Ecto neural progenitor cell (in vitro differentiated cells): ENCODE data around the gene RPL10A.

Experiments used
- DNase-seq: peaks from one replicate; pipeline ENCODE4 v3.0.0-alpha.2; 2018; ENCODE audit warnings: low spot score

RPL10A gene

GRCh38 chr6:35475573-35475972 lies 7.4 kb downstream of the RPL10A start:
- DNase-seq, result no peak

DNA sequence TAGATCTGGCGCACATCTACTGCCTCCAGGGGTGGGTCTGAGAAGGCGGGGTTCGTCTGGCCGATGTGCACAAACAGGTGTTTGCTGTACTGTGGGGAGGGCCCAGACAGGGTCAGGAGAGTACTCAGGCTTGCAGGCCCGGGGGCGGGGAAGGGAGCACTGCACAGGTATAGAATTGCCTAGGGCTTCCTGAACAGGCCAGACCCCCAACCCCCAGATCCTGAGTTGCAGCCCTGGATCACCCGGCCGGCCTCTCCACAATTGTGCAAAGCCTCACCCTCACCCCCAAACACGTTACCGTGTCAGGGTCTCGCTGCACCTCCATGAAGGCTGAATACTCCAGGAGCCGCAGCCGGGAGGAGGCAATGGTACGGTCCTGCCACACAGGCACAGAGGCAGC lies 7.8 kb downstream of the RPL10A start:
- DNase-seq, result no peak

- no peak for DNase-seq
These were observed 8.8 kb downstream of the RPL10A start for GRCh38 chr6:35477028-35477427.

DNA sequence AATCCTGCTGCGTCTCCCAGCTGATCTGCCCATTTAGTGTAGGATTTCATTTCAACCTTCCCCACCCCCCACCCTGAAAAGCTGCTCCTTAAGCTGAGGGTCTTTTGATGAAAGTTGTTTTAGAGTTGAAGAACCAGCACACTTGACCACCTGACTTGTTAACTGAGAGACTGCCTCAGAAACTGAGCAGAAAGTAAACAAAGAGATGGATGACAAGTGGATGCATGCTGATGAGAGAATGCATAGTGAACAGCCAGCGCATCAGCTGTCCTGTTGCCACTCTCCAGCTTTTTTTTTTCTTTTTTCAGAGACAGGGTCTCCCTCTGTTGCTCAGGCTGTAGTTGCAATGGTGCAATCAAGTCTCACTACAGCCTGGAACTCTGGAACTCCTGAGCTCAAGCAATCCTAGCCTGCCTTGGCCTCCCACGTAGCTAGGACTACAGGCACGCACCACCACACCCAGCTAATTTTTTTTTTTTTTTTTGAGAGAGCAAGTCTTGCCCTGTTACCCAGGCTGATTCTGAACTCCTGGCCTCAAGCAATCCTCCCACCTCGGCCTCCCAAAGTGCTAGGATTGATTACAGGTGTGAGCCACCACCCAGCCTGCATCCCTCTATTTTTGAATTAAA lies 9.5 kb downstream of the RPL10A start:
- DNase-seq, result no peak

- DNase-seq, result no peak
These were observed 10.1 kb downstream of the RPL10A start for GRCh38 chr6:35478259-35478658.

DNA sequence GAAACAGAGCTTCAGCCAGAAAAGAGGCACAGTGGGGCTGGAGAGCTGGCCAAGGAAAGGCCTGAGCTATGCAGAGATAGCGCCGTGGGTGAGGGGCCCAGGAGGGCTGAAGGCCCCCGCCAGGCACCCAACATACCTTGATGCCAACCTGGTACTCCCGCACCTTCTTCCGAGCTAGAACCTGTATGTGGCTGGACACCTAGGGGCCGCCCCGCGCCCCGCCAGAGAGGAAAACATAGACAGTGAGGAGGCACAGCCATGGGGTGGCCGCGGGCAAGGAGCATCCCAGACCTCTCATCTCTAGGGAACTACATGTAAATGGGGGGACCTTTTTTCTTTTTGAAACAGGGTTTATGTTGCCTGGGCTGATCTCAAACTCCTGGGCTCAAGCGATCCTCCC lies 12.0 kb downstream of the RPL10A start:
- no peak for DNase-seq

- DNase-seq, result no peak
These were observed 13.0 kb downstream of the RPL10A start for GRCh38 chr6:35481226-35481625.

DNA sequence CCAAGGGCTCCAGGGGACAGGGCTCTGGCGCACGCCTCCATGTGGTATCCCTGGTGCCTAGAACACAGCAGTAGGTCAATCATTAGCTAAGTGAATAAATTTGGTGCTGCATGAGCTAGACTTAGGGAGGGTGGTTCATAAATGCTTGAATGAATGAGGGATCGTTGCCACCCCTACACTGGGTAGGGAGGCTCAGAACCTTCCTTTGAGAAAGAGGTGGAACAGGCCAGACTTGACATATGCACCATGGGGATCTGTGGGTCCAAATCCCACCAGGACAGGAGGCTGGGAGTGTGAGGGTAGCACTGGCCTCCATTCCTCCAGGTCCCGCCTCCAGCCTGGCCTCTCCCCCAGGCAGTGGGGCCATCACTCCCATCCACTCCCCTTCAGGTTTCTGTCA lies 14.9 kb downstream of the RPL10A start:
- no peak for DNase-seq

GRCh38 chr6:35483490-35483889 lies 15.3 kb downstream of the RPL10A start:
- no peak for DNase-seq

DNA sequence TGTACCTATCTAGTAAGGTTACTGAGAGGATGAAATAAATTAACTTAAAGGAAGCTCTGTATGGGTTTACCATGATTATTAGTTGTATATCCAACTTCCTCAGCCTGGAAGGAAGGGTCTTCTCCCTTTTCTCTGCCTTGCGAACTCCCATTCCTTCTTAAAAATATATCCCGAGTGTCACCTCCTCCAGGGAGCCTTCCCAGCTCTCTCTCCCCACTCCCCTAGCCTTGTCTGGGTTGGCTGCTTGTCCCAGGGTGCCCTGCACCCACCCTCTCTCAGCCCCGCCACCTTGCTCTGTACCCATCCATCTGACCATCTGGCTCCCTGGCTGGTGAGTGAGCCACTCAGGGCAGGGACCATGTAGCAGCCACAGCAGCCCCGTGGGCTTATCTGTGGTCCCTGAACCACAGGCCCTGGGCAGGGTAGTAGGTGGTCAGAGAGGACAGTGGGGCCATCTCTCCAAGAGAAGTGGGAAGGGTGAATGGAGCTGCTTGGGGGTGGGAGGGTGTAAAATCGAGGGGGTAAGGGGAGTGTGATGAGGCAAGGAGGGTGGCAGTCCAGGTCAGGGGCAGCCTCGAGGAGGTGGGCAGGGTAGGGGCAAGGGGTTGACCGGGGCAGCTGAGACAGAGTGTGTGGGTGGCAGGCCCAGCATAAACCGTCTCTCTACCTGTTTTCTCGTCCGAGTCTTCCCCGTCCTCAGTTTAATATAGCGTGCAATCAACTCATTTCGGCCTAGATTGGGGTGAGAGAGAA lies 15.9 kb downstream of the RPL10A start:
- DNase-seq, result no peak

- DNase-seq, result no peak
These were observed 16.8 kb downstream of the RPL10A start for GRCh38 chr6:35484921-35485392.

GRCh38 chr6:35485402-35485877 lies 17.2 kb downstream of the RPL10A start:
- DNase-seq, result peak; percentile 76

- peak; percentile 85 for DNase-seq
These were observed 18.1 kb downstream of the RPL10A start for GRCh38 chr6:35486005-35486925.

DNA sequence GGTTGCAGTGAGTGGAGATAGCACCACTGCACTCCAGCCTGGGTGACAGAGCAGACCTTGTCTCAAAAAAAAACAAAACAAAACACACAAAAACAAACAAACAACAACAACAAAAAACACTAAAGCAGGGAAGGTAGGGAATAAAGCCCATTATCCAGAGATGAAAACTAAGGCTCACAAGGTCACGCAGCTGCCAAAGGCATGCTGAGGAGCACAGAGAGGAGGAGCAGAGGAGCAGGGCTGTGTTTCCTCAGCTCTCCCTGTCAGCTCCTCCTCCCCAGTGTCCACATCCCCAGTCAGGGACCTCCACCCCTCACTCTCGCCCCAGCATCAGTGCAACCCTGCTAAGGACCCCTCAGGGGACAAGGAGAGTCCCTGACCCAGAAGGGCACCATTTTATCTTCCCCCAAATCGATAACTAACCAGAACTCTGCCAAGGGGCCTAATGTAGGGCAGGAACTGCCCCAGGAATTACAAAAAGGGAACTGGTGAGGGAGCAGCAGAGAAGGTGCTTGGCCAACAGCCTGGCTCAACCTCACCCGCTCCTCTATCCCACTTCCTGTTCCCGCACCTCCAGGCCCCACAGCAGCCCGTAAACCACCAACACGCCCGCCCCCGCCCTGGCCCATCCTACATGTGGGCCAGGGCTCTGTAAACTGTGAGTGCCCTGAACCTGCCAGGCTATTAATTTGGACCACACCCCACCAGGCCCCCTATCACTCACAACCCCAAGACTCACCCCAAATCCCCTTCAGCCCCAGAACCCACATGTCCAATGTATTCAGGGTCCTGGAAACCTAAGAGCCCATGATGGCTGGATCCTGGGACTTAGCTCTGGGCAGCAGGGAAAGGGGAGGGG lies 19.7 kb downstream of the RPL10A start:
- DNase-seq, result no peak

- DNase-seq, result no peak
These were observed 20.3 kb downstream of the RPL10A start for GRCh38 chr6:35488517-35488862.

GRCh38 chr6:35489066-35489465 lies 20.9 kb downstream of the RPL10A start:
- DNase-seq, result no peak

- peak; percentile 88 for DNase-seq
These were observed 22.0 kb downstream of the RPL10A start for GRCh38 chr6:35489995-35490791.

DNA sequence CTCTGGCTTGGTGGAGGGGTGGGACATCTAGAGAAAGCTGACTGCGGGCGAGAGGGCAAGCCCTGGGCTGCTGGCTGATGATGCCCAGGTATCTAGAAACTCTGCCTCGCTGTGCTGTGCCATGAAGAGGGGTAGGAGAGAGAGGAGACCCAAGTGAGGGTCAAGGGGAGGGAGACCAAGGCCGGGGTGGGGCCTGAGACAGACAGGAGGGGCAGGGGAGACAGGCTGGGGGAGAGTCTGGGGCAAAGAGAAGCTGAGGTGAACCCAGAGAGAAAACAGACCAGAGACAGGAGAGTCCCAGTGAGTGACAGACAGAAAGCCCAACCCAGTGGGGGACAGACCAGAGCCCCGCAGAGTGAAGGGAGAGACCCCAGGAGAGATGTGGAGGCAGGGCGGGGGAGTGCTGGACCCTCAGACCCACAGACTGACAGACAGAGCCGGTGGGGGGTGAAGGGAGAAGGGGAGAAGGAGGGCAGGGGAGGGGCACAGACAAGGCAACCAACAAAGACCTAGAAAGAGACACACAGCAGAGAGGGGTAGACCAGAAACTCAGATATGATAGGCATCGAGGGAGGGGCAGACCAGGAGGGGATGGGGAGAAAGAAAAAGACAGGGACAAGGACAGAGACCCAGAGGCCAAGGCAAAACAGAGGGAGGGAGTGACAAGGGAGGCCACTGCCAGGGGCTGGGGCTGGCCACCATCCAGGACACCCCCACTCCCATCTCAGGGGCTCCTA lies 22.8 kb downstream of the RPL10A start:
- no peak for DNase-seq

GRCh38 chr6:35491558-35492257 lies 23.5 kb downstream of the RPL10A start:
- no peak for DNase-seq
